K562 (cell line): ENCODE measurements around the gene FRRS1. TPM values are rescaled to one million over a fixed set of nuclear protein-coding genes. Genes with fewer than 3 reads are reported as not detected.

Source experiments
- ATAC-seq: fragments of 200-7000 bp; cut with Tn5 transposase; 3 replicates; pipeline ENCODE4 v1.9.1; 2020; ENCODE audit warnings: moderate library complexity
- BruUV-seq: library from RNA; stranded (reverse); fragments of 400-500 nt; replicated peaks from 2 replicates; lab custom pipeline; 2021; lab: Mats Ljungman, UMichigan
- CTCF ChIA-PET: fragments of 300-600 bp; formaldehyde crosslinking; extraction: SDS; loops from one replicate; lab custom pipeline; 2021; ENCODE audit warnings: low intra/inter-chr PET ratio; lab: Yijun Ruan, JAX
- POLR2A ChIA-PET: fragments of 300-600, 350-650 bp; sonication (Branson Sonifier 250); formaldehyde crosslinking; extraction: SDS; loops from one replicate; lab custom pipeline; 2021; ENCODE audit warnings: antibody characterized with exemption, inconsistent platforms; lab: Yijun Ruan, JAX
- DNase-seq, 4 experiments: peaks; one replicate each; pipeline versions ENCODE4 v3.0.0 to v3.0.0-alpha.2; 2011 to 2018; ENCODE audit warnings: low spot score in 3 of 4, mixed read lengths in 3 of 4; ENCODE audit errors: extremely low read depth in 1 of 4
- FAIRE-seq: peaks from 2 replicates; lab custom pipeline; 2011; peaks lifted over from hg19 to GRCh38; lab: Jason Lieb, UNC
- H2AFZ ChIP-seq: 2 replicates; pipeline ENCODE4 v1.6.0; 2011; ENCODE audit warnings: low read depth, low read length, control low read depth, inconsistent platforms
- H3K27ac ChIP-seq: fragments of 200-600 bp; 3 replicates; pipeline ENCODE4 v1.8.0; 2011; ENCODE audit warnings: low read depth, mild to moderate bottlenecking, control low read depth, inconsistent platforms, low read length, moderate library complexity, mixed read lengths; ENCODE audit errors: extremely low read depth
- H3K27me3 ChIP-seq, 2 experiments: fragments of 300-600 bp in 1 of 2; 2 replicates in 1 of 2; 3 replicates in 1 of 2; pipeline versions ENCODE4 v1.6.0 to v1.8.0; 2011; ENCODE audit warnings: inconsistent platforms in 2 of 2, low read length in 2 of 2, mild to moderate bottlenecking in 1 of 2, mixed read lengths in 1 of 2, moderate library complexity in 1 of 2; ENCODE audit not compliant: control insufficient read depth in 2 of 2, insufficient read depth in 2 of 2
- H3K36me3 ChIP-seq: fragments of 300-600 bp; 3 replicates; pipeline ENCODE4 v1.8.0; 2011; ENCODE audit warnings: mild to moderate bottlenecking, low read length, inconsistent platforms; ENCODE audit not compliant: control insufficient read depth, insufficient read depth
- H3K4me1 ChIP-seq, 2 experiments: fragments of 200-600 bp in 1 of 2; replicated peaks in 1 of 2; 2 replicates in 1 of 2; 3 replicates in 1 of 2; pipeline versions ENCODE4 v1.5.1 to v1.8.0; 2011; ENCODE audit warnings: inconsistent platforms in 2 of 2, low read length in 2 of 2, mild to moderate bottlenecking in 1 of 2, mixed read lengths in 1 of 2, moderate library complexity in 1 of 2; ENCODE audit not compliant: control insufficient read depth in 2 of 2, insufficient read depth in 2 of 2
- H3K4me2 ChIP-seq: 2 replicates; pipeline ENCODE4 v1.6.1; 2011; ENCODE audit warnings: low read length, control low read depth, inconsistent platforms, mixed read lengths; ENCODE audit not compliant: insufficient read depth
- H3K4me3 ChIP-seq: fragments of 200-600 bp; sonication (generic), shearing (Covaris generic); 2 replicates; pipeline ENCODE4 v1.5.1; 2016; ENCODE audit warnings: control low read depth, inconsistent platforms
- H3K79me2 ChIP-seq: fragments of 200-600 bp; 3 replicates; pipeline ENCODE4 v1.8.0; 2011; ENCODE audit warnings: low read length, inconsistent platforms; ENCODE audit not compliant: control insufficient read depth, insufficient read depth
- H3K9ac ChIP-seq, 2 experiments: 2 replicates each; pipeline versions ENCODE4 v1.6.0 to v1.6.1; 2011; ENCODE audit warnings: low read depth in 2 of 2, low read length in 2 of 2, control low read depth in 1 of 2, inconsistent platforms in 1 of 2, mild to moderate bottlenecking in 1 of 2, mixed read lengths in 1 of 2; ENCODE audit not compliant: insufficient read depth in 1 of 2
- H3K9me1 ChIP-seq: one replicate; pipeline ENCODE4 v1.6.0; 2011; ENCODE audit warnings: inconsistent platforms, mild to moderate bottlenecking, low read length, moderate library complexity; ENCODE audit not compliant: control insufficient read depth, insufficient read depth
- H3K9me3 ChIP-seq: replicated peaks from 2 replicates; pipeline ENCODE4 v1.5.1; 2011; ENCODE audit warnings: low read depth, low read length, inconsistent platforms; ENCODE audit not compliant: control insufficient read depth, insufficient read depth
- H4K20me1 ChIP-seq: replicated peaks from 2 replicates; pipeline ENCODE4 v1.6.1; 2011; ENCODE audit warnings: low read length, inconsistent platforms, mixed read lengths; ENCODE audit not compliant: control insufficient read depth, insufficient read depth
- ARID3A ChIP-seq: IDR thresholded peaks from 2 replicates; pipeline ENCODE4 v1.6.1; 2012; ENCODE audit warnings: low read depth, low read length, improper control_type of control experiment, borderline replicate concordance
- CTCF ChIP-seq, 3 experiments: IDR thresholded peaks in 2 of 3; conservative IDR thresholded peaks in 1 of 3; 2 replicates each; pipeline ENCODE4 v1.5.1; 2011 to 2012; ENCODE audit warnings: low read length in 3 of 3, mild to moderate bottlenecking in 3 of 3, control low read depth in 2 of 3, improper control_type of control experiment in 1 of 3, inconsistent platforms in 1 of 3, low read depth in 1 of 3, mixed read lengths in 1 of 3, moderate library complexity in 1 of 3; ENCODE audit not compliant: insufficient read depth in 2 of 3
- ETV6 ChIP-seq, 3 experiments: fragments of 150-350 bp in 1 of 3; sonication (generic) in 1 of 3; formaldehyde crosslinking in 1 of 3; IDR thresholded peaks; 2 replicates each; pipeline versions ENCODE4 v1.6.1 to v1.8.0; 2014 to 2022; ENCODE audit warnings: borderline replicate concordance in 2 of 3, low read depth in 2 of 3, antibody characterized with exemption in 1 of 3, low read length in 1 of 3, mild to moderate bottlenecking in 1 of 3, missing genetic modification reagents in 1 of 3
- HMBOX1 ChIP-seq: sonication (generic); IDR thresholded peaks from 2 replicates; pipeline ENCODE4 v1.6.1; 2016
- NRF1 ChIP-seq, 2 experiments: fragments of 450-650 bp; IDR thresholded peaks in 1 of 2; conservative IDR thresholded peaks in 1 of 2; 2 replicates each; pipeline ENCODE4 v1.6.1; 2014; ENCODE audit warnings: mild to moderate bottlenecking in 2 of 2
- SPI1 ChIP-seq: IDR thresholded peaks from 2 replicates; pipeline ENCODE4 v1.6.1; 2011; ENCODE audit warnings: low read depth, low read length, control low read depth, borderline replicate concordance
- STAT5B ChIP-seq: fragments of 250-450 bp; sonication (Bioruptor Pico); IDR thresholded peaks from 2 replicates; pipeline ENCODE4 v1.8.0; 2021; ENCODE audit warnings: mild to moderate bottlenecking, inconsistent platforms
- ZNF24 ChIP-seq: fragments of 450-650 bp; IDR thresholded peaks from 2 replicates; pipeline ENCODE4 v1.6.1; 2016
- ZNF586 ChIP-seq: fragments of 450-650 bp; formaldehyde crosslinking; conservative IDR thresholded peaks from 2 replicates; pipeline ENCODE4 v1.4.0; 2020; ENCODE audit warnings: mild to moderate bottlenecking, moderate library complexity
- WGBS: fragments of 100-300 bp; shearing (Covaris generic); methylation state at CpG from one replicate; pipeline ENCODE4 v1.1.6; 2016; ENCODE audit warnings: low coverage, mixed read lengths; ENCODE audit not compliant: insufficient coverage; ENCODE audit errors: missing lambda C conversion rate; 5-methylcytosine and 5-hydroxymethylcytosine counted together
- in situ Hi-C: fragments of 300-500 bp; cut with MboI; formaldehyde crosslinking; loops from 4 replicates; pipeline ENCODE4 v1.15.0; 2018; ENCODE audit warnings: inconsistent platforms, mixed read lengths
- intact Hi-C: fragments of 100-400 bp; cut with micrococcal nuclease; formaldehyde crosslinking; loops from 2 replicates; pipeline ENCODE4 v1.14.2; 2022
- polyA plus RNA-seq, 8 experiments: library from polyadenylated mRNA; depleted of rRNA in 4 of 8; stranded (reverse) in 5 of 8; unstranded in 3 of 8; fragments of >200 nt; fragmentation: Nextera tagmentation in 2 of 8; fragmentation: Illumina TruSeq in 1 of 8; extraction: Ambion mirVana in 2 of 8; extraction: Trizol in 1 of 8; gene quantifications; 2 replicates each; pipeline versions ENCODE4 v1.2.1 to v1.2.3, GENCODE V29; 2011 to 2014; ENCODE audit warnings: inconsistent platforms in 1 of 8, missing spikeins in 1 of 8
- total RNA-seq, 7 experiments: library from RNA; depleted of rRNA in 6 of 7; stranded (reverse); fragments of >200 nt in 6 of 7; fragmentation: Illumina TruSeq in 2 of 7; extraction: Trizol in 2 of 7; gene quantifications; 2 replicates each; pipeline versions ENCODE4 v1.2.1 to v1.2.3, GENCODE V29; 2011 to 2021; ENCODE audit warnings: low replicate concordance in 1 of 7

FRRS1 gene
- total and polyA plus RNA-seq, 9 of the 15 experiments (the other 6 are each of a cell fraction or from before 2014, with no cell fraction given): 0.87 to 54.0 (median 23.7) TPM

GRCh38 chr1:99728494-99729235 lies 37.8 kb downstream of the FRRS1 start:
- H2AFZ ChIP-seq: no peak overlapping the region
- POLR2A ChIA-PET: interaction anchor here (0.6 to 1.2 kb wide), 2 partner anchors 10 to 11 kb away, joined by 3 read pairs; no protein-coding TSS in a partner anchor
- no peaks in the 10 kb centered on the region for H3K9me1 ChIP-seq
- CTCF ChIA-PET: no interaction called here
- FAIRE-seq (no peak), ATAC-seq (peak; percentile 83), DNase-seq (peak; percentile 21 to 62 (median 46))
- no peaks in the 10 kb centered on the region for H3K27me3 ChIP-seq
- H3K4me2 ChIP-seq: no peak overlapping the region
- peaks cover 0 to 5% of the 10 kb centered on the region in 2 experiments; a peak in 1 of 5 replicates for H3K4me1 ChIP-seq
- H4K20me1 ChIP-seq: no peaks in the 10 kb centered on the region
- no peak overlapping the region for H3K9ac ChIP-seq
- no peak overlapping the region for H3K27ac ChIP-seq
- no TSS peak for BruUV-seq
- intact Hi-C loops (no loop called here), in situ Hi-C loops (no loop called here)
- TF ChIP-seq CTCF (IDR thresholded peaks at IDR 0.05 in 2 of 3, conservative IDR thresholded peaks at IDR 0.05 in 1 of 3; ENCODE audit: insufficient read depth in 2 of 3, low read depth in 1 of 3, low read length in 3 of 3): peak; percentile 66 to 98 (median 91)
- no peak for TF ChIP-seq ZNF24
- no peak for TF ChIP-seq NRF1 (conservative IDR thresholded peaks at IDR 0.05 in 1 of 2, IDR thresholded peaks at IDR 0.05 in 1 of 2)
- no peak for TF ChIP-seq ZNF586 (CRISPR knock-in tag)
- TF ChIP-seq STAT5B (CRISPR knock-in tag): no peak
- TF ChIP-seq ARID3A: peak; percentile 99
- peak; percentile 32; the same call in 1 of the 2 replicates for TF ChIP-seq SPI1
- no peak for TF ChIP-seq ETV6 (IDR thresholded peaks at IDR 0.05; ENCODE audit: borderline replicate concordance in 1 of 2, low read depth in 2 of 2, low read length in 1 of 2)
- no peak for TF ChIP-seq ETV6 (CRISPR knock-in tag; IDR thresholded peaks at IDR 0.05; ENCODE audit: borderline replicate concordance)
- 0 out of 2 replicates have a peak, but pooled peaks have one; percentile 17 for TF ChIP-seq HMBOX1
- H3K9me3 ChIP-seq: no peaks in the 10 kb centered on the region
- no peak overlapping the region for H3K4me3 ChIP-seq
- peaks cover 66% of the 10 kb centered on the region for H3K36me3 ChIP-seq
- 85% methylated on average over 4 of the region's 4 CpGs for WGBS
- H3K79me2 ChIP-seq: no peaks in the 10 kb centered on the region
